HL-60 (cell line): ENCODE results near the gene SETD6.

ENCODE experiments used
- GABPA ChIP-seq: IDR thresholded peaks from 2 replicates; pipeline ENCODE4 v1.6.1; 2012; ENCODE audit warnings: low read depth
- POLR2AphosphoS5 ChIP-seq: IDR thresholded peaks from 2 replicates; pipeline ENCODE4 v1.6.1; 2012; ENCODE audit warnings: low read depth
- SPI1 ChIP-seq: IDR thresholded peaks from 2 replicates; pipeline ENCODE4 v1.6.1; 2012; ENCODE audit warnings: low read depth, mild to moderate bottlenecking, borderline replicate concordance
- TF ChIP-seq, protein P1 (sequence below): IDR thresholded peaks from one replicate; pipeline ENCODE4 v1.5.1; 2011; ENCODE audit warnings: low read length, control low read depth, inconsistent platforms; ENCODE audit not compliant: insufficient read depth
- TF ChIP-seq, protein P2 (sequence below): IDR thresholded peaks from 2 replicates; pipeline ENCODE4 v1.6.1; 2012; ENCODE audit warnings: low read depth; ENCODE audit not compliant: insufficient replicate concordance

DNA sequence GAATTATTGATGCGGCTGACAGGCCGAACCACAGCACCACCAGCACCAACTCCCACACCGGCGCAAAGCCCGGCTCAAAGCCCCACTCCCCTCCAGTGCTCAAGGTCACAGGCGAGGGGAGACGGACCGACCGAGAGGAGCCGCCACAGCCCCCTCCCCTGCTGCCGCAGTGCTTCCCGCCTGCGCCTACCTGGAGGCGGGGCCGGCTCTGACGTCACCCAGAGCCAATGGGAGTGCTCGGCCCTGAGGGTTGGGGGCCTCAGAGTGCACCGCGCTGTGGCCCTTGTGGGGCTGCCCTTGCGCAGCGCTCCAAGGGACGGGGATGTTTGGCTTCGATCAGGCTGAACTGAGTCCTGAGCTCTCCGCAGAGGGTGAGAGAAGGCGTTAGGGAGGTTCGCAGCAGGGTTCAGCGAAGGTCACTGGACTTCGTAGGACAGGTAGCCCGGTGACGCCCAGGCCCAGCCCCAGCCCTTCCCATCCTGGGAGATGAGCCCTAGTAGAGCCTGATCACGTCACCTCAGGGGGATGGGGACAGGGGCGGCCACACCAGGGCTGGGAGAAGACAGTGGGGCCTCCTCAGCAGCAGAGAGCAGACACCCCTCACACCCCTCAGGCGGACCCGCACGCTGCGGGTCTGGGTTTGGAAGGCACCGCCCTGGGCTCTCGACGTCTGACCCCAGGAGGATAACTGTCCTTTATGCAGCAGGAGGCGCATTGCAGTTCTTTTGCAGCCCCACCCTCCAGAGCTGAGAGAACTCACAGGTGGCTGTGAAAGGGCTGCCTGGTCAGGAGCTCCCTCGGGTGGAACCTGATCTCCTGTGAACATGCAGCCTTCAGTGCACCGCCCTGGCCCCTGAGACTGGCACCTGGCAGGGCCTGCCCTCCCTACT lies 13.8 kb upstream of the SETD6 start:
- TF ChIP-seq, protein P1, sequence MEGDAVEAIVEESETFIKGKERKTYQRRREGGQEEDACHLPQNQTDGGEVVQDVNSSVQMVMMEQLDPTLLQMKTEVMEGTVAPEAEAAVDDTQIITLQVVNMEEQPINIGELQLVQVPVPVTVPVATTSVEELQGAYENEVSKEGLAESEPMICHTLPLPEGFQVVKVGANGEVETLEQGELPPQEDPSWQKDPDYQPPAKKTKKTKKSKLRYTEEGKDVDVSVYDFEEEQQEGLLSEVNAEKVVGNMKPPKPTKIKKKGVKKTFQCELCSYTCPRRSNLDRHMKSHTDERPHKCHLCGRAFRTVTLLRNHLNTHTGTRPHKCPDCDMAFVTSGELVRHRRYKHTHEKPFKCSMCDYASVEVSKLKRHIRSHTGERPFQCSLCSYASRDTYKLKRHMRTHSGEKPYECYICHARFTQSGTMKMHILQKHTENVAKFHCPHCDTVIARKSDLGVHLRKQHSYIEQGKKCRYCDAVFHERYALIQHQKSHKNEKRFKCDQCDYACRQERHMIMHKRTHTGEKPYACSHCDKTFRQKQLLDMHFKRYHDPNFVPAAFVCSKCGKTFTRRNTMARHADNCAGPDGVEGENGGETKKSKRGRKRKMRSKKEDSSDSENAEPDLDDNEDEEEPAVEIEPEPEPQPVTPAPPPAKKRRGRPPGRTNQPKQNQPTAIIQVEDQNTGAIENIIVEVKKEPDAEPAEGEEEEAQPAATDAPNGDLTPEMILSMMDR = no peak
- TF ChIP-seq GABPA (no peak), SPI1 (no peak), POLR2AphosphoS5 (no peak)
- TF ChIP-seq, protein P2, sequence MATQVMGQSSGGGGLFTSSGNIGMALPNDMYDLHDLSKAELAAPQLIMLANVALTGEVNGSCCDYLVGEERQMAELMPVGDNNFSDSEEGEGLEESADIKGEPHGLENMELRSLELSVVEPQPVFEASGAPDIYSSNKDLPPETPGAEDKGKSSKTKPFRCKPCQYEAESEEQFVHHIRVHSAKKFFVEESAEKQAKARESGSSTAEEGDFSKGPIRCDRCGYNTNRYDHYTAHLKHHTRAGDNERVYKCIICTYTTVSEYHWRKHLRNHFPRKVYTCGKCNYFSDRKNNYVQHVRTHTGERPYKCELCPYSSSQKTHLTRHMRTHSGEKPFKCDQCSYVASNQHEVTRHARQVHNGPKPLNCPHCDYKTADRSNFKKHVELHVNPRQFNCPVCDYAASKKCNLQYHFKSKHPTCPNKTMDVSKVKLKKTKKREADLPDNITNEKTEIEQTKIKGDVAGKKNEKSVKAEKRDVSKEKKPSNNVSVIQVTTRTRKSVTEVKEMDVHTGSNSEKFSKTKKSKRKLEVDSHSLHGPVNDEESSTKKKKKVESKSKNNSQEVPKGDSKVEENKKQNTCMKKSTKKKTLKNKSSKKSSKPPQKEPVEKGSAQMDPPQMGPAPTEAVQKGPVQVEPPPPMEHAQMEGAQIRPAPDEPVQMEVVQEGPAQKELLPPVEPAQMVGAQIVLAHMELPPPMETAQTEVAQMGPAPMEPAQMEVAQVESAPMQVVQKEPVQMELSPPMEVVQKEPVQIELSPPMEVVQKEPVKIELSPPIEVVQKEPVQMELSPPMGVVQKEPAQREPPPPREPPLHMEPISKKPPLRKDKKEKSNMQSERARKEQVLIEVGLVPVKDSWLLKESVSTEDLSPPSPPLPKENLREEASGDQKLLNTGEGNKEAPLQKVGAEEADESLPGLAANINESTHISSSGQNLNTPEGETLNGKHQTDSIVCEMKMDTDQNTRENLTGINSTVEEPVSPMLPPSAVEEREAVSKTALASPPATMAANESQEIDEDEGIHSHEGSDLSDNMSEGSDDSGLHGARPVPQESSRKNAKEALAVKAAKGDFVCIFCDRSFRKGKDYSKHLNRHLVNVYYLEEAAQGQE = no peak
